SIG-M5 (cell line): Measurements from ENCODE around the gene AMER2.
"Not testable (repeated sequence)": the region's sequence is repeated elsewhere in the genome, so short reads cannot be mapped to it uniquely, and the experiment has no call there.

ENCODE experiments used
- DNase-seq: peaks from one replicate; lab custom pipeline; 2025; lab: John Stamatoyannopoulos, UW

The AMER2 gene

DNA sequence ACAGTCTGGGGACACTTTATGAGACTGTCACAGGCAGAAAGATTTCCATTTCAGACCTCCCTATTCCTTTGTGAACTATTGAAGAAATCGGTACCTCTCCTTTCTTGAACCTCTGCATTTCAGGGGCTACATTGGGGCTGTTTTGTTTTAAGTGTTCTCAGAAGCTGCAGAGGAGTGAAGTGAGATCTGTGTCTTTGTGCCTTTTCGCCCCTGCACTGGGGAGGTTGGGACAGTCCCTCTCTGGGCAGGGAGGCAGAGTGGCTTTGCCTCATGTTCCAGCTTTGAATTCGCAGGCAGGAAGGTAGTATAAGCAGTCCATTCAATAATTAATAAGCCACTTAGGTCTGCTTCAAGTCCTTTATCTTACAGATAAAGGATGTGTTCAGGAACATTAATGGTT, 9.5 kb upstream of the AMER2 start:
- DNase-seq, result no peak

DNA sequence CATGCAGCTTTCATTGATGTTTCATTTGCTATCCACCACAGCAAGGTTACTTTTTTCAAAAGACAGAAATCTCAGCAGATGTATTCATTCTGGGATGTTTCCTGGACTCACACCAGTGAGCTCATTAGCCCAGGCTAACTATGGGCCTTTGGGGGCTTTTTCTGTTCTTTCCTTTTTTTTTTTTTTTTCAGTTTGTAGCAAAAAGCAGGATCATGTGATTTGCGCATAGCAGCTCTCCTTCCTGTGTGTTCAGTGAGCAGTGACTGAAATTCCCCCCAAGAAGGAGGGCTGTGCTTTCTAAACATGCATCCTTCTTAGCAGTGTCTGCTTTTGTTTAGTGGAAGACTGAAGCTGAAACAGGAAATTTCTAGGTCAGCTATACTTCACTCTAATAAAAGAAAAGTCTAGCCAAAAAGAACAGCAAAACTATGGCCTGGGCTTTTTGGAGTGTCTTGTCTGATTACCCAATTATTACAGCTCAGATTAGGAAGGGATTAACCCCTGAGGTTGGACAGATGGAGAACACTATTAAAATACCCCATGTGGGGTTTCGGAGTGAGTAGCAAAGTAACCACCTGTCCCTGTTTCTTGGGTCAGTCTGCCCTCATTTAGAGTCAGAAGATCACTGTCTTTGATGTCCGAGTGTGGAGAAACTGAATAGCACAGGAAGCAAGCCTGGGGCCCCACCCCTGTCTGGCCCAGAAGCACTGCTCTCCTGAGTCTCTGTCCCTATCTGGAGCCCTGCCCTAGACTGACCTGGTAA, 8.9 kb upstream of the AMER2 start:
- DNase-seq, result no peak

GRCh38 chr13:25179832-25180774, 8.0 kb upstream of the AMER2 start:
- no peak for DNase-seq

DNA sequence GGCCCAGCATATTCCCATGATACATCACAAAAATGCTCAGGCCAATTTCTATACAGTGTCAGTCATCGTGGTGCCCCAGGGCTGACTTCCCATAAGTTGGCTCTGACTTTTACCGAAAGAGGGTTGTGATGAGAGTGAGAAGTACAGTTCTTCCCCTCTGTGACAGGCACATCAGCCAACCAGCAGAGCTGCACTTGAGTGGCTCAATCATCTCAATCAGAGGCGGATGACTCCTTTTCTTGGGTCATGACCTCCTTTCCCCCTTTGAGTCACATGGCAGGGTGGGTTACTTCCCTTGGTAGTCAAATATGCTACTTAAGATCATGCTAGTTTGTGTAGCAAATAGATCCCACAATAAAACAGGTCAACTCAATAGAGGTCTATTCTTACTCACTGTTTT, 6.9 kb upstream of the AMER2 start:
- DNase-seq, result no peak

DNA sequence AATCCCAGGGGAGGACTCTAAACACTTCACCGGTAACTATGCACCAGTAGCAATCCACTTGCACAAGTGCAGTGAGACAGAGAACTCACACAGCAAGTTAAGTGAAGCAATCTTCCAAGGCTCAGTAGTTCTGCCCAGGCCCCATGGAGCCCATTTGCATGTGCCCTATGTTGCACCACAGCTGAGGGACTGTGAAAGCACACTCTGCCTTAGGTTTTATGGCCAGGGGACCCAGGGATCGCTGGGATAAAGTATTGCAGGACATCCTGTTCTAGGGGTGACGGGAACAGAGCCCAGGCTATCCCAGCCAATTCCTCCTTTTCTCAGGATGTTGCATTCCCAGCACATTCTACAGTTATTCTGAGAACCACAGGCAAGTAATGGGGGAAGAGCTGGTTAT, 6.0 kb upstream of the AMER2 start:
- no peak for DNase-seq

DNA sequence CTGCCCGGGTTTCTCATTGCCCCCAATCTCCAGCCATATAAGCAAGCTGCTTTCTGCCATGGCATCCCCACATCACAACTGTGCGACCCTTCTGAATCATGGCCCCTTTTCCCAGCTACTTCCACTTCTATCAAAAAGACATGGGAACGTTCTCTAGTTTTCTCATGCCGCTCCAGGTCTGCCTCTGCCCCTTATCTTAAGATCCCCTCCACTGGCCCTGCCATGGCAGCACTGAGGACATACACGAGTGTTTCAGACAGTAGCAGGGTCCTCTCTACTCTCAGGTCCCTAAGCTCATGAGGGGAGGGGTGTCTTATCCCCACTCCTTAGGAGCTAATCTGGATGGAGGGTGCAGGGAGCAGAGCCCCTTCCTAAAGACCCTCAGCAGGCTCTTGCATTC, 5.5 kb upstream of the AMER2 start:
- no peak for DNase-seq

GRCh38 chr13:25177012-25177411, 4.9 kb upstream of the AMER2 start:
- no peak for DNase-seq

GRCh38 chr13:25175431-25175830, 3.3 kb upstream of the AMER2 start:
- DNase-seq, result no peak

DNA sequence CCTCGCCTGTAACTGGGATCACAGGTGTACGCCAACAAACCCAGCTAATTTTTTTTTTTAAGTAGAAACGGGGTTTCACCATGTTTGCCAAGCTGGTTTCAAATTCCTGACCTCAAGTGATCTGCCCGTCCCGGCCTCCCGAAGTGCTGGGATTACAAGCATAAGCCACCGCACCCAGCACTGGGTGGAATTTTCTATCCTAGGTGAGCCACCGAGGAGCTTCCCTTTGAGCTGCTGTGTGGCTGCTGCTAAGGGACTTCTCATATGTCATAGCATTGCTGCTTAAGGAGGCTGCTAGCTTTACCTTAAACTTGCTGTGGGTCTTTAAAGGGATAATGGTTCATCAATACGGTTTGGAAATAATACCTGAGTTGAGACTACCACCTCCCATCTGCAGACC, 2.9 kb upstream of the AMER2 start:
- no peak for DNase-seq

GRCh38 chr13:25174304-25174703, 2.2 kb upstream of the AMER2 start:
- DNase-seq, result no peak

DNA sequence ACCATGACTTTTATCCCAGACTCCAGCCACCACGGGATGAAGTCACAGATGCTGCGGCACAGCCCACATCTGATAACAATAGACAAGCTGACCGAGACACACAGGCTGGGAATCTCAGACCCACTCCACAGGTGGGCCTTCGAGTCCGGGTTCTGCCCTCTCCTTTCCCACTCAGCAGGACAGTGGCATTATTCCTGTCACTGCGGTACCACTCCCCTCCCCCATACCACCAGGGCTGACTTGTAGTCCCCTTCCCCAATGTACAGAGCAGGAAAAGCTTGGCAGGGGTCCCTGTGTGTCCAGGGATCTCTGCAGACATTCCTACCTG, 179 bp upstream of the AMER2 start:
- DNase-seq, result no peak

GRCh38 chr13:25171170-25171516, 945 bp downstream of the AMER2 start:
- no peak for DNase-seq

- no peak for DNase-seq
Measured at GRCh38 chr13:25170554-25171111, 1.5 kb downstream of the AMER2 start.

DNA sequence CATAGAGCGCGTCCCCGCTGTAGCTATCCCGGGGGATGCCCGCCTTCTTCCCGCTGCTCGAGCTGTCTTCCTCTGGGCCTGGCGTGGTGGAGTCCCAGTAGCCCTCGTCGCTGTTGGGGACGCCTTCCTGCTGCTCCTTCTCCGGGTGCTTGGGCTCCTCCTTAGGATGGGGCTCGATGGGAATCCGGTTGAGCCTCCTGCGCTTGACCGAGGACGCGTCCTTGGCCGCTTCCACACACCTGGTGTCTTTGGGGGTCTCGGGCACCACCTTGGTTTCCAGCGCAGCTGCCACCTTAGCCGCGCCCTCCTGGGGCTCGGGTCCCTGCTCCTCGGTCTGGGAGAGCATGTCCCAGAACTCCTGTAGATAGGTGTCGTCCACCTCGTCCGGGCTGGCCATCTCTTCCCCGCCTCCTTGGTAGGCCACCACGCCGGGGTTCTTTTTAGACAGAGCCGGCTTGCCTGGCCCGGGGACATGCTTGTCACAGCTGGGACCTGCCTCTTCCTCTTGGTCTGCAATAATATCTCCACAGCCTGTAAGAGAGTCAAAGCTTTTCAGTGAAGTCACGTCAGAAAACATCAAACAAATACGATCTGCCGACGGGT, 2.0 kb downstream of the AMER2 start:
- DNase-seq, result no peak

GRCh38 chr13:25169356-25169755, 2.7 kb downstream of the AMER2 start:
- no peak for DNase-seq

GRCh38 chr13:25168790-25169189, 3.3 kb downstream of the AMER2 start:
- no peak for DNase-seq

DNA sequence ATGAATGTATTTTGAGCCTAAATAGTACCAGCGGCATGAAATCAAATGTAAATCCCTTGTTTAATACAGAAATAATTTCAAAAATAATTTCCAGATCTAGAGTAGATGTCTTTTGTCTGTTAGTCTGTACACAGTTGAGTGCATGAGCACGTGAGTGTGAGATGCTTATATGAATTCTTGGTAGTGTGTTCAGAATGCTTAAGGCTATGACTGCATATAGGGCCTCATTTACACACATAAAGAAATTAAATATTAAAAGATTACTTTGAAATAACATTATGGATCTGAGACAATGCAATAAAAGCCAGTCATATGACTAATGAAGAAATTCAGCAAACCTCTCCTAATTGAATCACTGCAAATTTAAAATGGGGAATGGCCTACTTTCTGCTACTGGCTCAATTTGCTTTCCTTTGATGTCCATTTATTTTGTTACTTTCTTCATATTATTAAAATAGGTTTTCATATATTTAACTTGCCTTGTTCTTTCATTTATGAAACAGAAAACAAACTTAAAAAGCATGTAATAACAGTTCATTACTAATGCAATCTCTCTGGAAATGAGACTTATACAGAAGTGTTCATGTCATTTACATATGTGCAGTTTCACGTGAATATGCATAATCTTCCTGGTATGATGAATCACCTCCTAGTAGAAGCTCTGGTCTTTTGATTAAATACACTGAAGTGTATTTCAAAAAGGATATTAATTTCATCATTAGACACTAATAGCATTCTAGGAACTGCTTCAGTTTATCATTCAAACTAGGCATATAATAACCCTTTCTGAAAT, 4.5 kb downstream of the AMER2 start:
- DNase-seq, result no peak

GRCh38 chr13:25166306-25166705, 5.8 kb downstream of the AMER2 start:
- DNase-seq, result no peak

DNA sequence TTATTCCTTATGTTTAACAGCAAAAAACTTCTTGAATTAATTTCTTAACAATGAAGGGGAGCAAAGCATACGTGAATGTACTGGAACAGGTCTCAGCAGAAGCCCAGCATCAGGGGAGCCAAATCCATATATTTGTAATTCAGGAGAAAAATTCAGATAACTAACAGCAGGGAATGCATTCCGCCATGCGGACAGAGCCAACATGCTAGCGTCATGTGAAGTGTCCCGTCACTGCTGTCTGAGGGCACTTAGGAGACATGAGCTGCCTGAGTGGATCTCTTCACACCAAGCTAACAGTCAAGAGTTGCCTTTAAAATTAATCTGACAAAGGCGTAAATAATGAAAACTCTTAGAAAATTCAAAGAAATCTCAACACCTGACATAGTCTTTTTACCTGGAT, 6.4 kb downstream of the AMER2 start:
- DNase-seq, result no peak

DNA sequence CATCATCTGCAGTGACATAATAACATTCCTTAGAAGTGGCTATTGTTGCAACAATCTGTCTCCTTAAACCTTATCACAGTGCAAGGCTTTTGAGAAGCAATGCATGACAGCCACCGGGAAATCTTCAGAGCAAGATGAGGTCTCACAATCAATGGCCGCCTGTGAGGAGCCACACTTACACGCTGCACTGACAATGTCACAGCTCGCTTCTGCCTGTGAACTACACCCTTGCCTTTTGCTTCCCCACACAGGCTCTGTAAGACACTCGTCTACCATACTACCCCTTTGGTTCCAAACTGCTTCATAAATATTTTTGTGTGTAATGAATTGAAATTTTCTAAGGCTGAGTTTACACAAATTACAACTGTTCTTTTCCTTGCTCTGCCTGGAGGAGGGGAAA, 6.9 kb downstream of the AMER2 start:
- not testable (repeated sequence) for DNase-seq

DNA sequence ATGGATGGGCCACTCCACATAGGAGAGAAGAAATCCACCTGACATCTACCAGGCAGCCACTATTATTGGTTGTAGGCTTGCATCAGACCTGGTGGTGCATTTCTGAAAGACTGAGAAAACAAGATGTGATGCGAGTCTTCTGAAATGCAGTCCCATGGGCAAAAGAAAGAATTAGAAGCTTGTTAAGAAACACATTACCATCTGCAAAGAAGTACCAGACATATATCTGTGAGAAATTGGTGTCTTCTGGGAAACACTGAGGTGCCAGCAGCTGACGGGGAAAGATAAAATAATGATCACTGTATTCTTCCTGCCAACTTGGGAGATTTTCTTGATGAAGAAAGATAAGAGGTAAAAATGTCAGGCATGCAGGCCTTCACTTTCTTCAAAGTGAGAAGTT, 14.4 kb downstream of the AMER2 start:
- no peak for DNase-seq

- no peak for DNase-seq
Measured at GRCh38 chr13:25153736-25154135, 18.4 kb downstream of the AMER2 start.
